SK-N-SH treated with all-trans-retinoic acid at 6 μM for 48 hours (cell line): Measurements from ENCODE around the gene AMER2.

Experiments used
- CSDC2 ChIP-seq: fragments of 250-450 bp; sonication (Bioruptor Pico); IDR thresholded peaks from 2 replicates; pipeline ENCODE4 v1.5.0; 2020; ENCODE audit warnings: mild to moderate bottlenecking, moderate library complexity
- GLIS3 ChIP-seq: fragments of 250-450 bp; sonication (Bioruptor Pico); IDR thresholded peaks from 2 replicates; pipeline ENCODE4 v1.5.0; 2020; ENCODE audit warnings: mild to moderate bottlenecking, moderate library complexity
- OSR1 ChIP-seq: fragments of 250-450 bp; sonication (Bioruptor Pico); IDR thresholded peaks from 2 replicates; pipeline ENCODE4 v1.8.0; 2022; ENCODE audit warnings: moderate library complexity, mild to moderate bottlenecking, inconsistent platforms
- PPARA ChIP-seq: fragments of 250-450 bp; sonication (Bioruptor Pico); IDR thresholded peaks from 2 replicates; pipeline ENCODE4 v1.5.0; 2020; ENCODE audit warnings: mild to moderate bottlenecking, borderline replicate concordance
- ZFP3 ChIP-seq: fragments of 250-450 bp; sonication (Bioruptor Pico); IDR thresholded peaks from 2 replicates; pipeline ENCODE4 v1.5.0; 2020; ENCODE audit warnings: mild to moderate bottlenecking, moderate library complexity
- ZNF565 ChIP-seq: fragments of 450-650 bp; formaldehyde crosslinking; conservative IDR thresholded peaks from 2 replicates; pipeline ENCODE4 v1.5.0; 2020; ENCODE audit warnings: low read depth, mild to moderate bottlenecking, moderate library complexity
- TF ChIP-seq, protein P1 (sequence below): fragments of 250-450 bp; sonication (Bioruptor Pico); IDR thresholded peaks from 2 replicates; pipeline ENCODE4 v1.8.0; 2020; ENCODE audit warnings: mild to moderate bottlenecking, moderate library complexity, borderline replicate concordance
- TF ChIP-seq, protein P2 (sequence below): fragments of 250-450 bp; sonication (Bioruptor Pico); IDR thresholded peaks from 2 replicates; pipeline ENCODE4 v1.5.1; 2021; ENCODE audit warnings: mild to moderate bottlenecking, moderate library complexity
- TF ChIP-seq, protein P3 (sequence below): fragments of 250-450 bp; sonication (Bioruptor Pico); IDR thresholded peaks from 2 replicates; pipeline ENCODE4 v1.5.0; 2020; ENCODE audit warnings: mild to moderate bottlenecking, moderate library complexity
- TF ChIP-seq, protein P4 (sequence below): fragments of 250-450 bp; sonication (Bioruptor Pico); IDR thresholded peaks from 2 replicates; pipeline ENCODE4 v1.5.1; 2020; ENCODE audit warnings: low read depth, mild to moderate bottlenecking, moderate library complexity

GRCh38 chr13:25172303-25172630 lies 179 bp upstream of the AMER2 start:
- TF ChIP-seq ZNF565 (CRISPR knock-in tag): no peak
- TF ChIP-seq, protein P1, sequence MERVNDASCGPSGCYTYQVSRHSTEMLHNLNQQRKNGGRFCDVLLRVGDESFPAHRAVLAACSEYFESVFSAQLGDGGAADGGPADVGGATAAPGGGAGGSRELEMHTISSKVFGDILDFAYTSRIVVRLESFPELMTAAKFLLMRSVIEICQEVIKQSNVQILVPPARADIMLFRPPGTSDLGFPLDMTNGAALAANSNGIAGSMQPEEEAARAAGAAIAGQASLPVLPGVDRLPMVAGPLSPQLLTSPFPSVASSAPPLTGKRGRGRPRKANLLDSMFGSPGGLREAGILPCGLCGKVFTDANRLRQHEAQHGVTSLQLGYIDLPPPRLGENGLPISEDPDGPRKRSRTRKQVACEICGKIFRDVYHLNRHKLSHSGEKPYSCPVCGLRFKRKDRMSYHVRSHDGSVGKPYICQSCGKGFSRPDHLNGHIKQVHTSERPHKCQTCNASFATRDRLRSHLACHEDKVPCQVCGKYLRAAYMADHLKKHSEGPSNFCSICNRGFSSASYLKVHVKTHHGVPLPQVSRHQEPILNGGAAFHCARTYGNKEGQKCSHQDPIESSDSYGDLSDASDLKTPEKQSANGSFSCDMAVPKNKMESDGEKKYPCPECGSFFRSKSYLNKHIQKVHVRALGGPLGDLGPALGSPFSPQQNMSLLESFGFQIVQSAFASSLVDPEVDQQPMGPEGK (CRISPR knock-in tag): no peak
- TF ChIP-seq, protein P2, sequence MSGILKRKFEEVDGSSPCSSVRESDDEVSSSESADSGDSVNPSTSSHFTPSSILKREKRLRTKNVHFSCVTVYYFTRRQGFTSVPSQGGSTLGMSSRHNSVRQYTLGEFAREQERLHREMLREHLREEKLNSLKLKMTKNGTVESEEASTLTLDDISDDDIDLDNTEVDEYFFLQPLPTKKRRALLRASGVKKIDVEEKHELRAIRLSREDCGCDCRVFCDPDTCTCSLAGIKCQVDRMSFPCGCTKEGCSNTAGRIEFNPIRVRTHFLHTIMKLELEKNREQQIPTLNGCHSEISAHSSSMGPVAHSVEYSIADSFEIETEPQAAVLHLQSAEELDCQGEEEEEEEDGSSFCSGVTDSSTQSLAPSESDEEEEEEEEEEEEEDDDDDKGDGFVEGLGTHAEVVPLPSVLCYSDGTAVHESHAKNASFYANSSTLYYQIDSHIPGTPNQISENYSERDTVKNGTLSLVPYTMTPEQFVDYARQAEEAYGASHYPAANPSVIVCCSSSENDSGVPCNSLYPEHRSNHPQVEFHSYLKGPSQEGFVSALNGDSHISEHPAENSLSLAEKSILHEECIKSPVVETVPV (CRISPR knock-in tag): no peak
- no peak for TF ChIP-seq GLIS3 (CRISPR knock-in tag)
- TF ChIP-seq OSR1 (CRISPR knock-in tag): no peak
- TF ChIP-seq, protein P3, sequence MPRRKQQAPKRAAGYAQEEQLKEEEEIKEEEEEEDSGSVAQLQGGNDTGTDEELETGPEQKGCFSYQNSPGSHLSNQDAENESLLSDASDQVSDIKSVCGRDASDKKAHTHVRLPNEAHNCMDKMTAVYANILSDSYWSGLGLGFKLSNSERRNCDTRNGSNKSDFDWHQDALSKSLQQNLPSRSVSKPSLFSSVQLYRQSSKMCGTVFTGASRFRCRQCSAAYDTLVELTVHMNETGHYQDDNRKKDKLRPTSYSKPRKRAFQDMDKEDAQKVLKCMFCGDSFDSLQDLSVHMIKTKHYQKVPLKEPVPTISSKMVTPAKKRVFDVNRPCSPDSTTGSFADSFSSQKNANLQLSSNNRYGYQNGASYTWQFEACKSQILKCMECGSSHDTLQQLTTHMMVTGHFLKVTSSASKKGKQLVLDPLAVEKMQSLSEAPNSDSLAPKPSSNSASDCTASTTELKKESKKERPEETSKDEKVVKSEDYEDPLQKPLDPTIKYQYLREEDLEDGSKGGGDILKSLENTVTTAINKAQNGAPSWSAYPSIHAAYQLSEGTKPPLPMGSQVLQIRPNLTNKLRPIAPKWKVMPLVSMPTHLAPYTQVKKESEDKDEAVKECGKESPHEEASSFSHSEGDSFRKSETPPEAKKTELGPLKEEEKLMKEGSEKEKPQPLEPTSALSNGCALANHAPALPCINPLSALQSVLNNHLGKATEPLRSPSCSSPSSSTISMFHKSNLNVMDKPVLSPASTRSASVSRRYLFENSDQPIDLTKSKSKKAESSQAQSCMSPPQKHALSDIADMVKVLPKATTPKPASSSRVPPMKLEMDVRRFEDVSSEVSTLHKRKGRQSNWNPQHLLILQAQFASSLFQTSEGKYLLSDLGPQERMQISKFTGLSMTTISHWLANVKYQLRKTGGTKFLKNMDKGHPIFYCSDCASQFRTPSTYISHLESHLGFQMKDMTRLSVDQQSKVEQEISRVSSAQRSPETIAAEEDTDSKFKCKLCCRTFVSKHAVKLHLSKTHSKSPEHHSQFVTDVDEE (CRISPR knock-in tag): no peak
- TF ChIP-seq, protein P4, sequence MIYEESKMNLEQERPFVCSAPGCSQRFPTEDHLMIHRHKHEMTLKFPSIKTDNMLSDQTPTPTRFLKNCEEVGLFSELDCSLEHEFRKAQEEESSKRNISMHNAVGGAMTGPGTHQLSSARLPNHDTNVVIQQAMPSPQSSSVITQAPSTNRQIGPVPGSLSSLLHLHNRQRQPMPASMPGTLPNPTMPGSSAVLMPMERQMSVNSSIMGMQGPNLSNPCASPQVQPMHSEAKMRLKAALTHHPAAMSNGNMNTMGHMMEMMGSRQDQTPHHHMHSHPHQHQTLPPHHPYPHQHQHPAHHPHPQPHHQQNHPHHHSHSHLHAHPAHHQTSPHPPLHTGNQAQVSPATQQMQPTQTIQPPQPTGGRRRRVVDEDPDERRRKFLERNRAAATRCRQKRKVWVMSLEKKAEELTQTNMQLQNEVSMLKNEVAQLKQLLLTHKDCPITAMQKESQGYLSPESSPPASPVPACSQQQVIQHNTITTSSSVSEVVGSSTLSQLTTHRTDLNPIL (CRISPR knock-in tag): no peak
- TF ChIP-seq PPARA: no peak
- no peak for TF ChIP-seq ZFP3
- TF ChIP-seq CSDC2 (CRISPR knock-in tag): no peak
